Coronary artery (tissue), 2 donors: ENCODE data around the gene NPBWR2.

Experiments used
- DNase-seq: peaks from one replicate; pipeline ENCODE4 v3.0.0-alpha.2; 2017; ENCODE audit warnings: low spot score
- H3K27ac ChIP-seq, 2 donors: fragments of 200-600 bp; sonication (generic); one replicate each; pipeline ENCODE4 v1.5.1; 2016 to 2019
- H3K4me3 ChIP-seq: fragments of 200-600 bp; sonication (generic); 2 replicates; pipeline ENCODE4 v1.5.1; 2016; ENCODE audit warnings: mild to moderate bottlenecking, moderate library complexity
- TF ChIP-seq, protein P1 (sequence below): fragments of 200-600 bp; sonication (generic); IDR thresholded peaks from one replicate; pipeline ENCODE4 v1.5.1; 2019; ENCODE audit warnings: antibody characterized with exemption

The NPBWR2 gene

DNA sequence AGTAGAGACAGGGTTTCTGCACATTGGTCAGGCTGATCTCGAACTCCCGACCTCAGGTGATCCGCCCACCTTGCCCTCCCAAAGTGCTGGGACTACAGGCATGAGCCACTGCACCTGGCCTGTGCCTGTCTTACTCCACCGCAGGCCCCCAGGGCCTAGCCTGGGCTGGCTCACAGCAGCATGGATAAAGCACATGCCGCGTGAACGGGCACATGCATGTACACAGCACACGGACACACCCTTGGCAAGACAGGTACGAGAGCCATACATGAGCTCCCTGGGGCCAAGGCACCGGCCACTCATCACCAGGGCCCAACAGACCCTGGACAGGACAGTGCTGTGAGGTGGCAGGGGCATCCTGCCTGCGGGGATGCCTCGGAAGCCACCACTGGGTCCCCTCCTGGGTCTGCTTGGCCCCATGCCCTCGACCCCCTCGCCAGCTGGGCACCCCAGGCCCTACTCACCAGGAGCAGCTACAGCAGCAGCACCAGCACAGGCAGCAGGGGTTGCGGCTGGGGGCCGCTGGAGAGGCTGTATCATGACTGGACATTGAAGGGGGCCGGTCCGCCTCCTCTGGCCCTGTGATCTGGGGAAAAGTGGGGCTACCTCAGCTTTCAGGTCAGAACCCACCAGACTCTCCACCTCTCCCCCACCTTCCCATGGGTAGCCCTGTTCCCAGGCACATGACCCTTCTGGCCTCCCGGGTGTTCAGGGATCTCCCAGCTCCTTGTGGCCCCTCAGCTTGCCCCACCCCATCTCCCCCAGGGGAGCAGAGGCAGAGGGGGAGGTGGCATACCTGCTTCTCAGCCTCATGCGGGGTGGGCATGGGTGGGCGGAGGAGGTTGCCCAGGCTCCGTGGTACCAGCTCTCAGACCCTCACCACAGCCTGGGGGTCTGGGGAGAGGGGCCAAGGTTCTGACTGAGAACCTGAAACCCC, 31.0 kb downstream of the NPBWR2 start:
- TF ChIP-seq, protein P1, sequence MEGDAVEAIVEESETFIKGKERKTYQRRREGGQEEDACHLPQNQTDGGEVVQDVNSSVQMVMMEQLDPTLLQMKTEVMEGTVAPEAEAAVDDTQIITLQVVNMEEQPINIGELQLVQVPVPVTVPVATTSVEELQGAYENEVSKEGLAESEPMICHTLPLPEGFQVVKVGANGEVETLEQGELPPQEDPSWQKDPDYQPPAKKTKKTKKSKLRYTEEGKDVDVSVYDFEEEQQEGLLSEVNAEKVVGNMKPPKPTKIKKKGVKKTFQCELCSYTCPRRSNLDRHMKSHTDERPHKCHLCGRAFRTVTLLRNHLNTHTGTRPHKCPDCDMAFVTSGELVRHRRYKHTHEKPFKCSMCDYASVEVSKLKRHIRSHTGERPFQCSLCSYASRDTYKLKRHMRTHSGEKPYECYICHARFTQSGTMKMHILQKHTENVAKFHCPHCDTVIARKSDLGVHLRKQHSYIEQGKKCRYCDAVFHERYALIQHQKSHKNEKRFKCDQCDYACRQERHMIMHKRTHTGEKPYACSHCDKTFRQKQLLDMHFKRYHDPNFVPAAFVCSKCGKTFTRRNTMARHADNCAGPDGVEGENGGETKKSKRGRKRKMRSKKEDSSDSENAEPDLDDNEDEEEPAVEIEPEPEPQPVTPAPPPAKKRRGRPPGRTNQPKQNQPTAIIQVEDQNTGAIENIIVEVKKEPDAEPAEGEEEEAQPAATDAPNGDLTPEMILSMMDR, result no peak
- H3K4me3 ChIP-seq, result peak overlapping the region; percentile 80
- DNase-seq, result no peak

DNA sequence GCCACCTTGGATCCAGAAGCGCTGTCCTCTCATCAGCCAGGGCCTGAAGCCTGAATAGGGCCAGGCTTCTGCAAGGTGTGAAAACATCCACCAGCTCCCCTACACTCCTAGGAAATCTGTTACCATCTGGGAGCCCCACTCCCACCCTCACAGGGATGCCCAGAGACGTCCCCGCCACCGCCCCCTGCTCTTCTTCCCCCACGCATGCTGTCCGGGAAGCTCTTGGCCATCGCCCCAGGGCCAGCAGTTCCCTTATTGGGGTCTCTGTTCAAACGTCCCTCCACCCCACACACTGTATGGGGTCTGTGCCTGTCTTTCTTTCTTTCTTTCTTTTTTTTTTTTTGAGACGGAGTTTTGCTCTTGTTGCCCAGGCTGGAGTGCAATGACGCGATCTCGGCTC, 31.8 kb downstream of the NPBWR2 start:
- Histone ChIP-seq H3K4me3 (no peak overlapping the region), H3K27ac (no peak overlapping the region)
- no peak for DNase-seq
- TF ChIP-seq, protein P1, result no peak

More for the DNA sequence above, 31.0 kb downstream of the NPBWR2 start:
- peak overlapping the region in 1 of 2 donors; percentile 92 for H3K27ac ChIP-seq

DNA sequence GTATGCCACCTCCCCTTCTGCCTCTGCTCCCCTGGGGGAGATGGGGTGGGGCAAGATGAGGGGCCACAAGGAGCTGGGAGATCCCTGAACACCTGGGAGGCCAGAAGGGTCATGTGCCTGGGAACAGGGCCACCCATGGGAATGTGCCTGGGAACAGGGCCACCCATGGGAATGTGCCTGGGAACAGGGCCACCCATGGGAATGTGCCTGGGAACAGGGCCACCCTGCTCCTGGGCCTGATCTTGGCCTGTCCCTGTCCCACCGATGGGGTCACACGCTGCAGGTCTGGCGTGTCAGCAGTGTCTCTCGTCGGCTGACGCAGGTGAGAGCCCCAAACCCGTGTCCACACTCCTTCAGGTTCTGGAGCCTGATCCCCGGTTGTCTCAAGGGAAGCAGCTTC, 32.4 kb downstream of the NPBWR2 start:
- Histone ChIP-seq H3K27ac (peak overlapping the region in 1 of 2 donors; percentile 7), H3K4me3 (no peak overlapping the region)
- TF ChIP-seq, protein P1, result no peak
- no peak for DNase-seq

DNA sequence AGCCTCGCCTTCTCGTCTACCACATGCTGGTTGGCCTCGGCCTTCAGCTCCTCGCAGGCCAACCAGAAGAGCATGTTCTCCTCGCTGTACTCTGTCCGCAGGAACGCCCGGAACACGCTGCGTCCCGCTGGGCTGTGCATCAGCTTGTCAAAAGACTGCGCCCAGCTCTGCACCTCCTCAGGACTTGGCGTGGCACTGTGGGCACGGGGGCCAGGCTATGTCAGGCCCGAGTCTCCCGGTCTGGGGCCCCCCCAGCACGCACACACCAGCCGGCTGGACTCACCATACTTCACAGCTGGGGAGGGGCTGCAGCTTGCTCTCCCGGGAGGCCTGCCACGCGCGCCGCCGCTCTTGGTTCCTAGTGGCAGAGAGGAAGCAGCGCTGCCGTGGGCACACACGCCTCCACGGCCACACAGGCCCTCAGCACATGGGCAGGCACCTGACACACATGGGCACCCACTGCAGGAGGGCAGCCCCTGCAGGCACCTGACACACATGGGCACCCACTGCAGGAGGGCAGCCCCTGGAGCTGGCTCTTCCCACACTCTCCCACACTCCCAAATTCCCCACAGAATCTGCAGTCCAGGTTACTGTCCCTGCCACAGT, 33.1 kb downstream of the NPBWR2 start:
- H3K27ac ChIP-seq, result no peak overlapping the region
- no peak for DNase-seq

DNA sequence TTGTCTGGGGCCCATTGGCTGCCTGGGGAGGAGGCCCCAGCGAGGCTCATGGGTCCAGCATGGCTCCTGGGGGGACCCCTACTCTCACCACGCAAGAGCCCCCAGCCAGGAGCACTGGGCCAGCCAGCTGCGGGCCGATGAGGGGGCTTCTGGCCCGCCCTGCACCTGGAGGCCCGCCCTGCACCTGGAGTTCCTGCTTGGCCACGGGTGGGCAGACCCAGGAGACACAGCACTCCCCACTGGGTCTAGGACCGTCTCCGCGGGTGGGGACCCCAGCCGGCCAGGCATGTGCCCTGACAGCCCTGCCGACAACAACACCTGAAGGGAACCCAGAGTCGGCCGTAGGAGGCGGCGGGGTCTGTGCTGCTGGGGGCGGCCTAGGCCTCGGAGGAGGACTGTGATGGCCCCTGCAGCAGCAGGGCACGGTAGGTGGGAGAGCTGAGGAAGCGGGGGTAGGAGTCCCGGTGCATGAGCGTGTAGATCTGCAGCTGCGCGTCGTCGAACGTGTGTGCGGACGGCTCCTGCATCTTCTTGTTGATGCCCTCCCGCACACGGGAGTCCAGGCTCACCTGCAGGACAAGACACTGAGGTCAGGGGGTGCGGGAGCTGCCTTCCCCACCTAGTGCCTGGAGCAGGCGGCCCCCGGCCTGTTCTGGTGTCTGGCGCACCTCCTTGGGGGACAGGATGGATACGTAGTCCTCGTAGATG, 33.7 kb downstream of the NPBWR2 start:
- no peak for DNase-seq
- Histone ChIP-seq H3K27ac (no peak overlapping the region), H3K4me3 (no peak overlapping the region)
- TF ChIP-seq, protein P1, result no peak

More for the DNA sequence above, 33.1 kb downstream of the NPBWR2 start:
- TF ChIP-seq, protein P1, result no peak
- H3K4me3 ChIP-seq, result no peak overlapping the region

DNA sequence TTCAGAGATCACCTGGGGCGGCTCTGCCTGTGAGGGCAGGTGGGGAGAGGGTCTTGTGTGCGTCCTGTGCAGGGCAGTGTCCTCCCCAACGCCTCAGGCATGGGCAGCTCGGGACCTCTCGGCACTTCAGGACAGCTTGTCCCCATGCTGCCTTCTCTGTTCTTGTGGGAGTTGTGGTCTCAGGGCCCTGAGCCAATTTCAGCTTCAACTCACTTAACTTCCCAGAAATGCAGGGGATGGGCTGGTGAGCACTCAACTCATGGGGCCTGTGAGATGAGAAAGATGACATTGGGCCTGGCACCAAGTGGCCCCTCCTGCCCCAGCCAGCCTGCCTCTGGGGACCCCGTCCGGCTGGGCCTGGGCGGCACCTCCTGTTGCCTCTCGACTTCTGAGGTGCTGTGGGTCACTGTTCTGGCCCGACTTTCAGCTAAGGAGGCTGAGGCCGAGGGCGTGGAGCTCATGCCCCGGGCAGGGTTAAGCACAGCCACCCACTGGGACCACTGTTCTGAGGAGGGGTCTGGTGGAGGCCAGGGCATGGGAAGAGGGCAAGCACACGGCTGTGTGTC, 34.8 kb downstream of the NPBWR2 start:
- Histone ChIP-seq H3K27ac (no peak overlapping the region), H3K4me3 (no peak overlapping the region)
- TF ChIP-seq, protein P1, result no peak
- DNase-seq, result no peak
